Measurements from ENCODE around the gene CRYGN. TPM values are rescaled to one million over a fixed set of nuclear protein-coding genes. Genes with fewer than 3 reads are reported as not detected.

CRYGN gene
- total RNA-seq, 1 donor from 2014 or later: not detected

- no peak for DNase-seq (ENCODE audit: low read depth)
These were observed 47.9 kb downstream of the CRYGN start for GRCh38 chr7:151392002-151392401.

GRCh38 chr7:151391358-151391730 is 48.6 kb downstream of the CRYGN start:
- no peak for DNase-seq (ENCODE audit: low read depth)

GRCh38 chr7:151390598-151391357 is 49.2 kb downstream of the CRYGN start:
- no peak for DNase-seq (ENCODE audit: low read depth)

GRCh38 chr7:151389768-151390597 is 50.0 kb downstream of the CRYGN start:
- DNase-seq (ENCODE audit: low read depth): no peak

GRCh38 chr7:151389096-151389767 is 50.7 kb downstream of the CRYGN start:
- no peak for DNase-seq (ENCODE audit: low read depth)

GRCh38 chr7:151388430-151388829 is 51.5 kb downstream of the CRYGN start:
- DNase-seq (ENCODE audit: low read depth): no peak

GRCh38 chr7:151388007-151388297 is 52.0 kb downstream of the CRYGN start:
- no peak for DNase-seq (ENCODE audit: low read depth)

GRCh38 chr7:151387161-151388006 is 52.6 kb downstream of the CRYGN start:
- DNase-seq (ENCODE audit: low read depth): no peak

- no peak for DNase-seq (ENCODE audit: low read depth)
These were observed 53.4 kb downstream of the CRYGN start for GRCh38 chr7:151386301-151387160.

- no peak for DNase-seq (ENCODE audit: low read depth)
These were observed 54.2 kb downstream of the CRYGN start for GRCh38 chr7:151385626-151386300.

- DNase-seq (ENCODE audit: low read depth): no peak
These were observed 54.9 kb downstream of the CRYGN start for GRCh38 chr7:151384776-151385625.

- no peak for DNase-seq (ENCODE audit: low read depth)
These were observed 55.6 kb downstream of the CRYGN start for GRCh38 chr7:151384352-151384697.

- no peak for DNase-seq (ENCODE audit: low read depth)
These were observed 56.1 kb downstream of the CRYGN start for GRCh38 chr7:151383638-151384351.

- no peak for DNase-seq (ENCODE audit: low read depth)
These were observed 57.7 kb downstream of the CRYGN start for GRCh38 chr7:151382079-151382885.

- no peak for DNase-seq (ENCODE audit: low read depth)
These were observed 58.4 kb downstream of the CRYGN start for GRCh38 chr7:151381348-151382078.

- DNase-seq (ENCODE audit: low read depth): no peak
These were observed 58.9 kb downstream of the CRYGN start for GRCh38 chr7:151381098-151381347.

Data from renal cortical epithelial cell (primary cell).